ENCODE data around the gene MPV17.

GRCh38 chr2:27275211-27276150 lies 47.4 kb downstream of the MPV17 start, which contains the start of gene DNAJC5G:
- no peak for TF ChIP-seq CTCF (conservative IDR thresholded peaks at IDR 0.05 in 1 of 2, IDR thresholded peaks at IDR 0.05 in 1 of 2; ENCODE audit: low read depth in 1 of 2, low read length in 2 of 2)
- no peak for TF ChIP-seq EZH2 (IDR thresholded peaks at IDR 0.05; ENCODE audit: low read length, missing control alignments)

Data from fibroblast of lung (primary cell).